COLO829 (cell line): Measurements from ENCODE around the gene VWF.

Experiments
- DNase-seq: peaks from one replicate; pipeline ENCODE4 v3.0.0; 2012; ENCODE audit warnings: low spot score

The VWF gene

GRCh38 chr12:6058481-6059161 is 65.8 kb downstream of the VWF start:
- DNase-seq, result no peak

- DNase-seq, result no peak
Measured at GRCh38 chr12:6057700-6058099, 66.8 kb downstream of the VWF start.

- no peak for DNase-seq
Measured at GRCh38 chr12:6056406-6057240, 67.8 kb downstream of the VWF start.

GRCh38 chr12:6053541-6053940 is 70.9 kb downstream of the VWF start:
- DNase-seq, result no peak

GRCh38 chr12:6052940-6053329 is 71.5 kb downstream of the VWF start:
- no peak for DNase-seq

- DNase-seq, result no peak
Measured at GRCh38 chr12:6052206-6052939, 72.1 kb downstream of the VWF start.

- no peak for DNase-seq
Measured at GRCh38 chr12:6049992-6050391, 74.5 kb downstream of the VWF start.

- no peak for DNase-seq
Measured at GRCh38 chr12:6049587-6049986, 74.9 kb downstream of the VWF start.

GRCh38 chr12:6047249-6048237 is 76.9 kb downstream of the VWF start:
- no peak for DNase-seq

- DNase-seq, result no peak
Measured at GRCh38 chr12:6046511-6047180, 77.8 kb downstream of the VWF start.

GRCh38 chr12:6045438-6045837 is 79.0 kb downstream of the VWF start:
- DNase-seq, result no peak

- peak; percentile 85 for DNase-seq
Measured at GRCh38 chr12:6044082-6044481, 80.4 kb downstream of the VWF start.

GRCh38 chr12:6042446-6042845 is 82.0 kb downstream of the VWF start:
- no peak for DNase-seq

GRCh38 chr12:6041891-6042290 is 82.6 kb downstream of the VWF start:
- DNase-seq, result no peak

GRCh38 chr12:6040815-6041214 is 83.7 kb downstream of the VWF start:
- DNase-seq, result no peak

GRCh38 chr12:6039894-6040601 is 84.4 kb downstream of the VWF start:
- DNase-seq, result peak; percentile 71

GRCh38 chr12:6038160-6038559 is 86.3 kb downstream of the VWF start:
- DNase-seq, result peak; percentile 71

GRCh38 chr12:6037459-6037858 is 87.0 kb downstream of the VWF start:
- DNase-seq, result no peak

GRCh38 chr12:6036509-6036908 is 88.0 kb downstream of the VWF start:
- DNase-seq, result no peak

GRCh38 chr12:6034596-6034995 is 89.9 kb downstream of the VWF start:
- DNase-seq, result no peak
